ENCODE data around the gene KPTN.

The KPTN gene

DNA sequence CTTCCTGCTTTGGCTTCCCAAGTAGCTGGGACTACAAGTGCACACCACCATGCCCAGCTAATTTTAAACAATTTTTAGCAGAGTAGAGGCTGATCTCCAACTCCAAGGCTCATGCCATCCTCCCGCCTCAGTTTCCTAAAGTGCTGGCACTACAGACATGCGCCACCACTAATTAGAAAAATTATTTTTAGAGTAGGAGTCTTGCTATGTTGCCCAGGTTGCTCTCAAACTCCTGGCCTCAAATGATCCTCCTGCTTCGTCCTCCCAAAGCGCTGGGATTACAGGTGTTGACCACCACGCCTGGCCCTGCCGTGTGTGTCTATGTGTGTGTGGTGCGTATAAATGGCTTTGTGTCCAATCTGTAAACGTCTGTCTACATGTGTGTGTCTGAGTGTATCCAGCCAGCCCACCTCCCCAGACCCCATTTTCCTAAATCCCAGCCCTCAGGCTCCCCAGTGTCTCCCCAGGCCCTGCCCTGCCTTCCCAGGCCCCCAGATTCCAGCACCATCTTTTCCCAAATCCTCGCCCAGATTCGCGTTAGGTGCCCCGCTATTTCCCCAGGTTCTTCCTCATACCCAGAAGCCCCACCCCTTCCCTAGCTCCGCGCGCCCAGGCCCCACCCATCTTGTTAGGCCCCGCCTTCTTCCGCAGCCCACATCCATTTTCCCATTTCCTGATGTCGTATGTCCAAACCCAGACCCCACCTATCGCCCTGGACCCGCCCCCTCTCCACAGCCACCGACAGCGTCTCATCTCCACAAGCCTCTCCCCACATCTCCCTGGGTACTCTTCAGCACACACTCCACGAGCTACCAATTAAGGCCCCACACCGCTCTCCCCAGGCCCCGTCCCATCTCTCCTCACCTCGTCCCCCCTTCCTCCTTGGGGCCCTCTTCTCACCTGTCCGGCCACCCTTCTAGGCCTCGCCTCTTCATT is 37.2 kb downstream of the KPTN start:
- no peak for DNase-seq
- in situ Hi-C loops (cut with HindIII; ENCODE audit: low pct_ligation_motif_present, low pct_unique_long_range_greater_than_20kb, low sequenced_read_pairs), result no loop called here

DNA sequence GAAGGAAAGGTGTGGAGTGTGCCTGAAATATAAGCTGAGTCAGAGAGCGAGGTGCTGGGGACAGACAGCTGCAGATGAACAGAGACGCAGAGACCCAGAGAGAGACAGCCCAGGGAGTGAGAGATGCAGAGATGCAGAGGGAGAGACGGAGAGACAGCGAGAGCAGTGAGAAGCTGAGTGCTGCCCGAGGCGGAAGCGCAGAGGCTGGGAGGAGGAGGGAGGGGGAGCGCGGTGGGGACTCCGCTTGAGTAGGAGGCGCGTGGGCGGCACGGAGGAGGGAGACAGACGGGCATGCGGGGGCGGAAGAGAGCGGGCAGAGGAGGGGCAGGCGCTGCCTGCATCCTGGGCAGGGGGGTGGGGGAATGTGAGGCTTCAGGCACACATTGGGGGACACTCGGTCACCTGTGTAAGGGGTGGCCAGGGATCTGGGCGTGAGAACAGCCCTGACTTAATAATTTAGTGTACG is 38.0 kb downstream of the KPTN start:
- peak; percentile 36 for DNase-seq
- in situ Hi-C loops (cut with HindIII; ENCODE audit: low pct_ligation_motif_present, low pct_unique_long_range_greater_than_20kb, low sequenced_read_pairs), result no loop called here

DNA sequence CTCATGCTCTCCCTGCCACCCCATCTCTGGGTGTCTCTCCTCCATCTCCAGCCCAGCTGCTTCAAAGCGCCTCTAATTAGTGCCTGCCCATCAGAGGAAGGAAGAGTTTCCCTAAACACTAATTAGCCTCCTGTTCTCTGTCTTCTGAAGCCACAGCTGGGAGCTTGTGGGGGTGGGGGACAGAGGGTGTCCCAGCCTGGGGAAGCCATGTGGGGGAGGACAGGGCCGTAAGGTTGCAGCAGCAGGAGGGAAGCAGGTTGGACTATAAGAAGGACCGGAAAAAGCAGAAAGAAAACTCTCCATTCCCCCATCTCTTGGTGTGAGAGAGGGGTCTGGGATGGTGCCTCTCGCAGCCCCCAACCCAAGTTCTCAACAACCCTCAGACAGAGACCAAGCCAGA is 38.5 kb downstream of the KPTN start:
- DNase-seq, result no peak
- in situ Hi-C loops (cut with HindIII; ENCODE audit: low pct_ligation_motif_present, low pct_unique_long_range_greater_than_20kb, low sequenced_read_pairs), result no loop called here

- no peak for DNase-seq
- in situ Hi-C loops (cut with HindIII; ENCODE audit: low pct_ligation_motif_present, low pct_unique_long_range_greater_than_20kb, low sequenced_read_pairs), result no loop called here
These were observed 39.6 kb downstream of the KPTN start for GRCh38 chr19:47444388-47444821.

- no peak for DNase-seq
- in situ Hi-C loops (cut with HindIII; ENCODE audit: low pct_ligation_motif_present, low pct_unique_long_range_greater_than_20kb, low sequenced_read_pairs), result no loop called here
These were observed 40.7 kb downstream of the KPTN start for GRCh38 chr19:47443331-47443730.

- no peak for DNase-seq
- in situ Hi-C loops (cut with HindIII; ENCODE audit: low pct_ligation_motif_present, low pct_unique_long_range_greater_than_20kb, low sequenced_read_pairs), result no loop called here
These were observed 45.2 kb downstream of the KPTN start for GRCh38 chr19:47438793-47439220.

DNA sequence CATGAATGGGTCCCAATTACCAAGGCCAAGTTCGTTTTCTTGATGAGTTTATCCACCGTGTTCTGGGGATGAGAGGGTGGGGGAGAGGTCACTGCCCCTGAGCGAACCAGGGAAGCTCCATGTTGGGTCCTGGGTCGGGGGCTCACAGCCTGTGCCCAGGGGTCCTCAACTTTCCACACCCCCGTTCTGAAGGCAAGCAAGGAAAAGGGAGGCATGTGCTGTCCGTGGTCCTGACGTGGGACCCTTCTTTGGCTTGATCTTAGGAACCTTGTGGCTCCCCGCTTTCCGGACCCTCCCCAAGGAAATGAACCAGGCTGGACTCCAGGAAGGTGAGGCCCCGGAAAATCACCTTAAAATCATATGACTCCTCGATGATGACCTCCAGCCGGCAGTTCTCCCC is 46.5 kb downstream of the KPTN start:
- DNase-seq, result no peak
- in situ Hi-C loops (cut with HindIII; ENCODE audit: low pct_ligation_motif_present, low pct_unique_long_range_greater_than_20kb, low sequenced_read_pairs), result no loop called here

GRCh38 chr19:47436712-47437401 is 47.2 kb downstream of the KPTN start:
- in situ Hi-C loops (cut with HindIII; ENCODE audit: low pct_ligation_motif_present, low pct_unique_long_range_greater_than_20kb, low sequenced_read_pairs), result no loop called here

DNA sequence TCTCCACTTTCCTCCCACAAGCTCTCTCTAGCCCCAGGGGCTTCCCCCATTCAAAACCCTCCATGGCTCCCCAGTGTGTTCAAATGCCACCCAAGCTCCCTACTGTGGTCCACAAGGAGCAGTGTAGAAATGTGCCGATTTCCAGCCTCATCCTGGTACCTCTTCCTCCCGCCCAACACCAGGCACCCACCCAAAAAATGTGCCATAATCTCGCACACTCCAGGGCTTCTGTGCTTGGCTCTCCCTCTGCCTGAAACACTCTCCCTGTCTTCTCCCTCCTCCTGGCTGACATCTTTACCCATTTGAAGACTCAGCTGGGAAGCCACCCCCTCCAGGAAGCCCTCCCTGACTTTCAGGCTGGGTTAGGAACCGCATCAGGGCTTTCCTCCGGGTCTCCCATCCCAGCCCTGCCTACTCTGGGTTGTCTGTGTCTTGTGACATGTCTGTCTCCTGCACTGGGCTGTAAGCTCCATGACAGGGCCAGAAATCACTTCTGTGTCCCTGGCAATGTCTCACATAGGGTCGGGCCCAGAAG is 48.1 kb downstream of the KPTN start:
- in situ Hi-C loops (cut with HindIII; ENCODE audit: low pct_ligation_motif_present, low pct_unique_long_range_greater_than_20kb, low sequenced_read_pairs), result no loop called here
- no peak for DNase-seq

More at GRCh38 chr19:47436712-47437401, 47.2 kb downstream of the KPTN start:
- DNase-seq, result peak; percentile 55

DNA sequence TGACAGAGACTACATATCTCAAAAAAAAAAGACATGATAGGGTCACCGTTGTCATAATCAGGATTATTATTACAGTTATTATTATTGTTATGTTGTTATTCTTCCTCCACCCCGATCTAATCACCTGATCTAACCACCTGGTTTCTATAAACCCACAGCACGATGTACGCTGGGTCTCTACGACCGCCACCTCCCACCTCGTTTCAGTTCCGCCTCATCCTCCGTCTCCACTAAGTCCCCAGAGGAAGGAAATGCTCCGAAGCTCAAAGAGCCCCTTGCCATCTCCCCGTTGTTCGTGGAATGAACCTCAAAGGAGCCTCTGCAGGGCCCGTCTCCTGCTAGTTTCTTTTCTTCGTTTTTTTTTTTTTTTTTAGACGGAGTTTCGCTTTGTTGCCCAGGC is 48.8 kb downstream of the KPTN start:
- in situ Hi-C loops (cut with HindIII; ENCODE audit: low pct_ligation_motif_present, low pct_unique_long_range_greater_than_20kb, low sequenced_read_pairs), result no loop called here

DNA sequence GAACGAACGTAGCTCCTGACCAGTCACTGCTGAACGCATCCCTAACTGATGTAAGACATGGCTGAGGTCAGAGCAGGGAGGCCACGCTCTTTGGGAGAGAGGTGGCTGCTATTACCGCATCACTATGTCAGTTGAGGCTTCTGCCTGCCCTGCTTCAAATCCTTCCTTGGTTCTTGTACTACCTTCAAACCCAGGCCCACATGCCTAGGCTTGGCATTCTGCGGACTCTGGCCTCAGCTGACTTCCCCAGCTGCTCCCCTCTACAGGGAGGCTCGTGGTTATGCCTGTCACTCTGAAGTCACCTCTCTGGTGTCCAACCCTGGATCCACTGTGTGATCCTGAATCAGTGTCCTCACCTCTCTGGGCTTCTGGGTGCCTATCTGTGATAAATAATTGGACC is 49.9 kb downstream of the KPTN start:
- DNase-seq, result no peak
- in situ Hi-C loops (cut with HindIII; ENCODE audit: low pct_ligation_motif_present, low pct_unique_long_range_greater_than_20kb, low sequenced_read_pairs), result no loop called here

More for the DNA sequence above, 48.8 kb downstream of the KPTN start:
- DNase-seq, result no peak

- in situ Hi-C loops (cut with HindIII; ENCODE audit: low pct_ligation_motif_present, low pct_unique_long_range_greater_than_20kb, low sequenced_read_pairs), result no loop called here
- DNase-seq, result no peak
These were observed 50.9 kb downstream of the KPTN start for GRCh38 chr19:47433121-47433520.

DNA sequence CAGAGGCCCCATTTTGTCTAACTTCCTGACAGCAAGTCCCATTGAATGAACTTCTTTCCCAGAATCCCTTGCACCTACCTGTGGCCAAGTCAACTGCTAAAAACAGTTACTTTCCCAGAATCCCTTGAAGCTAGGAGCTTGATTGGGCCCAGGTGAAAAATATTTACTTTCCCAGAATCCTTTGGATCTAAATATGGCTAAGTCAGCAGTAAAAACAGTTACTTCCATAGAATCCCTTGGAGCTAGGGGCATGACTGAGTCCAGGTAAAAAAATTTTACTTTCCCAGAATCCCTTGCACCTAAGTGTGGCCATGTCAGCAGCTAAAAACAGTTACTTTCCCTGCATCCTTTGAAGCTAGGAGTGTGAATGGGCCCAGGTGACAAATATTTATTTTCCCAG is 51.5 kb downstream of the KPTN start:
- in situ Hi-C loops (cut with HindIII; ENCODE audit: low pct_ligation_motif_present, low pct_unique_long_range_greater_than_20kb, low sequenced_read_pairs), result no loop called here

DNA sequence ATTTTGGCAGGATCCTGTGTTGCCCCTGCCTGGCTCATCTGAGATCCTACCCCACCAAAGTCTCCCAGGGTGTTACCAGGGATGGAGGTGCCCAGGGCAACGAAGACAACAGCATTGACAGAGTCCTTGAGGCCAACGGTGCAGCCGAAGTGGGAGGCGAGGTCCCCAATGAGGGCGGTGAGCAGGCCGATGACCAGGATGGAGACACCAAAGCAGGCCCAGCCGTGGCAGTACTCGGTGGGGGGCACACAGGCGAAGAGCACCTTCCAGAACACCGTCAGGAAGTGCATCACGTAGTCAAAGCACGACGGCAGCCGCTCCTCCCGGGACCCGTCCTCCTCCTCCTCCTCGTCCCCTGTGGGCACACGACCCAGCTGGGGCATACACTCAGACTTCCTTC is 51.9 kb downstream of the KPTN start:
- DNase-seq, result no peak
- in situ Hi-C loops (cut with HindIII; ENCODE audit: low pct_ligation_motif_present, low pct_unique_long_range_greater_than_20kb, low sequenced_read_pairs), result no loop called here

More for the DNA sequence above, 51.5 kb downstream of the KPTN start:
- no peak for DNase-seq

- in situ Hi-C loops (cut with HindIII; ENCODE audit: low pct_ligation_motif_present, low pct_unique_long_range_greater_than_20kb, low sequenced_read_pairs), result no loop called here
- DNase-seq, result peak; percentile 37
These were observed 53.8 kb downstream of the KPTN start for GRCh38 chr19:47430041-47430802.

DNA sequence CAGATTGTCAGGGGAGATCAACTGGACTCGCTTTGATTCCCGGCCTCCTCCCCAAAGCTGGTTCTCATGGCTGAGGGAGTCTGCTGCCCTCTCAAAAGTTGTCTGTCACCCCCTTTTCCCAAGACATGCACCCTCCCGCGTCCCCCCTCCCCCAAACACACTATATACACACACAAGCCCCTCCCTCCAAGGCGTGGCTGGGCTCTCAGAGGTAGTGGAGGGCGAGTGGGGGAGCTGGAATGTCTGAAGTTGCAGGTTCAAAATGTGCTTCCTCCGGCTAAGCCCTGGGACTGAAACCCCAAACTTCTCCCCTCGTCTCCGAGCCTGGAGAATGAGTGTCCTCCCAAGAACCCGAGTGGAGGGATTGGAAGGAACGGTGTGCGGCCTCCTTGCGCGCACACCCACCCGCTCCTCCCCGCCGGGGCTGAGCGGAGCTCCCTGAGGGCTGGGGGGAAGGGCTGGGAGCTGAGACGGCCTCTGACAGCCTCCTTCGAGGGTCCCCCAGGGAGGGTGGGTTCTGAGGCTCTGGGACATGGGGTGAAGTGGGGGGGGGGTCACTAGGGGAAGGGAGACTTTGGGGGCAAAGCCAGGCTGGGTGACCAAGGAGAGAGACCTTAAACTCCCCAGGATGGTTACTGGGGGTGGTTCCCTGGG is 54.8 kb downstream of the KPTN start:
- DNase-seq, result no peak
- in situ Hi-C loops (cut with HindIII; ENCODE audit: low pct_ligation_motif_present, low pct_unique_long_range_greater_than_20kb, low sequenced_read_pairs), result no loop called here

GRCh38 chr19:47428177-47428894 is 55.7 kb downstream of the KPTN start:
- peak; percentile 96 for DNase-seq
- in situ Hi-C loops (cut with HindIII; ENCODE audit: low pct_ligation_motif_present, low pct_unique_long_range_greater_than_20kb, low sequenced_read_pairs), result no loop called here

Data from ACHN (cell line).